ENCODE results near the gene KIR2DL3. TPM values are rescaled to one million over a fixed set of nuclear protein-coding genes. Genes with fewer than 3 reads are reported as not detected.
A peak's percentile ranks its signal among the peaks of the same experiment; 100 is the strongest.
"Not testable (repeated sequence)": the region's sequence is repeated elsewhere in the genome, so short reads cannot be mapped to it uniquely, and the experiment has no call there.

The KIR2DL3 gene
- total RNA-seq, 1 donor from 2014 or later = not detected

GRCh38 chr19:54782916-54783315, 44.6 kb downstream of the KIR2DL3 start:
- intact Hi-C loops (cut with micrococcal nuclease); DNase-seq (ENCODE audit: low spot score); H3K27ac Mint-ChIP-seq; H3K4me1 Mint-ChIP-seq (ENCODE audit: low read depth); H3K9me3 Mint-ChIP-seq; H3K4me3 Mint-ChIP-seq; H3K27me3 Mint-ChIP-seq (ENCODE audit: insufficient read depth); H3K36me3 Mint-ChIP-seq (ENCODE audit: low read depth): not testable (repeated sequence)

- H3K9me3 Mint-ChIP-seq; intact Hi-C loops (cut with micrococcal nuclease); H3K27me3 Mint-ChIP-seq (ENCODE audit: insufficient read depth); H3K27ac Mint-ChIP-seq; H3K36me3 Mint-ChIP-seq (ENCODE audit: low read depth); H3K4me1 Mint-ChIP-seq (ENCODE audit: low read depth); H3K4me3 Mint-ChIP-seq; DNase-seq (ENCODE audit: low spot score): not testable (repeated sequence)
Measured at GRCh38 chr19:54786091-54786723, 47.9 kb downstream of the KIR2DL3 start.

- H3K27ac Mint-ChIP-seq; intact Hi-C loops (cut with micrococcal nuclease); H3K36me3 Mint-ChIP-seq (ENCODE audit: low read depth); H3K9me3 Mint-ChIP-seq; H3K4me3 Mint-ChIP-seq; H3K27me3 Mint-ChIP-seq (ENCODE audit: insufficient read depth); DNase-seq (ENCODE audit: low spot score); H3K4me1 Mint-ChIP-seq (ENCODE audit: low read depth): not testable (repeated sequence)
Measured at GRCh38 chr19:54788154-54788553, 49.8 kb downstream of the KIR2DL3 start.

- peaks cover 12% of the 10 kb centered on the region for H3K4me1 Mint-ChIP-seq (ENCODE audit: low read depth)
- intact Hi-C loops (cut with micrococcal nuclease) = no loop called here
- no peak for DNase-seq (ENCODE audit: low spot score)
- no peak overlapping the region for H3K27ac Mint-ChIP-seq
- no peaks in the 10 kb centered on the region for H3K36me3 Mint-ChIP-seq (ENCODE audit: low read depth)
- no peak overlapping the region for H3K4me3 Mint-ChIP-seq
- peaks cover 2% of the 10 kb centered on the region for H3K9me3 Mint-ChIP-seq
- peaks cover 7% of the 10 kb centered on the region for H3K27me3 Mint-ChIP-seq (ENCODE audit: insufficient read depth)
Measured at GRCh38 chr19:54790711-54791110, 52.4 kb downstream of the KIR2DL3 start.

- DNase-seq (ENCODE audit: low spot score) = no peak
- Mint-ChIP-seq H3K4me1 (ENCODE audit: low read depth) (peaks cover 12% of the 10 kb centered on the region), H3K27ac (no peak overlapping the region), H3K27me3 (ENCODE audit: insufficient read depth) (peaks cover 11% of the 10 kb centered on the region), H3K4me3 (no peak overlapping the region), H3K9me3 (no peaks in the 10 kb centered on the region), H3K36me3 (ENCODE audit: low read depth) (no peaks in the 10 kb centered on the region)
- intact Hi-C loops (cut with micrococcal nuclease) = no loop called here
Measured at GRCh38 chr19:54791476-54791875, 53.2 kb downstream of the KIR2DL3 start.

- peaks cover 12% of the 10 kb centered on the region for H3K4me1 Mint-ChIP-seq (ENCODE audit: low read depth)
- no peaks in the 10 kb centered on the region for H3K9me3 Mint-ChIP-seq
- no peak for DNase-seq (ENCODE audit: low spot score)
- H3K27me3 Mint-ChIP-seq (ENCODE audit: insufficient read depth) = peaks cover 12% of the 10 kb centered on the region
- no peak overlapping the region for H3K27ac Mint-ChIP-seq
- intact Hi-C loops (cut with micrococcal nuclease) = no loop called here
- no peaks in the 10 kb centered on the region for H3K36me3 Mint-ChIP-seq (ENCODE audit: low read depth)
- peak overlapping the region; percentile 74 for H3K4me3 Mint-ChIP-seq
Measured at GRCh38 chr19:54792814-54793213, 54.5 kb downstream of the KIR2DL3 start.

- no peak overlapping the region for H3K4me3 Mint-ChIP-seq
- DNase-seq (ENCODE audit: low spot score) = no peak
- H3K36me3 Mint-ChIP-seq (ENCODE audit: low read depth) = no peaks in the 10 kb centered on the region
- peaks cover 21% of the 10 kb centered on the region for H3K27me3 Mint-ChIP-seq (ENCODE audit: insufficient read depth)
- intact Hi-C loops (cut with micrococcal nuclease) = no loop called here
- H3K27ac Mint-ChIP-seq = no peak overlapping the region
- no peaks in the 10 kb centered on the region for H3K9me3 Mint-ChIP-seq
- H3K4me1 Mint-ChIP-seq (ENCODE audit: low read depth) = peaks cover 12% of the 10 kb centered on the region
Measured at GRCh38 chr19:54795758-54796157, 57.4 kb downstream of the KIR2DL3 start.

Other genes with a start within 250 kb of the KIR2DL3 start
- gene LAIR2, start 235.7 kb upstream of the KIR2DL3 start, total RNA-seq = 45.7 and 49.1 TPM in 2 replicates
- gene LILRA2, start 164.7 kb upstream of the KIR2DL3 start, total RNA-seq = not detected in 2 replicates
- not detected in 2 replicates for gene LILRA1, start 144.9 kb upstream of the KIR2DL3 start, total RNA-seq
- gene LILRB1, start 108.0 kb upstream of the KIR2DL3 start, total RNA-seq = not detected in 2 replicates
- 0.34 TPM in 1 of 2 replicates, not detected in the other for gene LILRB4, start 75.5 kb upstream of the KIR2DL3 start, total RNA-seq
- not detected in 2 replicates for gene KIR3DL3, start 14.1 kb upstream of the KIR2DL3 start, total RNA-seq
- gene KIR2DL1, start 31.3 kb downstream of the KIR2DL3 start, total RNA-seq = not detected in 2 replicates
- gene KIR2DL4, start 65.1 kb downstream of the KIR2DL3 start, total RNA-seq = 0.13 and 0.27 TPM in 2 replicates
- not detected in 2 replicates for gene KIR3DL1, start 78.0 kb downstream of the KIR2DL3 start, total RNA-seq
- 0.17 TPM in 1 of 2 replicates, not detected in the other for gene KIR2DS4, start 94.2 kb downstream of the KIR2DL3 start, total RNA-seq
- 0.65 and 1.1 TPM in 2 replicates for gene KIR3DL2, start 111.9 kb downstream of the KIR2DL3 start, total RNA-seq
- not detected in 2 replicates for gene FCAR, start 135.7 kb downstream of the KIR2DL3 start, total RNA-seq
- gene NCR1, start 167.6 kb downstream of the KIR2DL3 start, total RNA-seq = not detected in 2 replicates
- not detected in 2 replicates for gene NLRP7, start 209.0 kb downstream of the KIR2DL3 start, total RNA-seq
- gene NLRP2, start 227.9 kb downstream of the KIR2DL3 start, total RNA-seq = 16.8 and 19.8 TPM in 2 replicates

Measured in activated T-helper 1 cell treated with anti-CD3 and anti-CD28 coated beads, Interleukin-12 subunit alpha, Interleukin-12 subunit beta, Interleukin-2, Interleukin-4 antibody, amounts not matched to agents 30 ng/mL and 10 ng/mL and 1 ng/mL, durations not matched to agents 14 hours and 24 hours and 36 hours (primary cell).